Motor neuron (in vitro differentiated cells): ENCODE data around the gene ZBP1. TPM values are rescaled to one million over a fixed set of nuclear protein-coding genes. Genes with fewer than 3 reads are reported as not detected.
A peak's percentile ranks its signal among the peaks of the same experiment; 100 is the strongest.

Source experiments
- ATAC-seq, 8 experiments: fragments of 200-7000 bp; cut with Tn5 transposase; replicated peaks in 6 of 8; 2 replicates each; pipeline ENCODE4 v1.8.0; 2021; ENCODE audit warnings: mild to moderate bottlenecking in 8 of 8, moderate library complexity in 8 of 8
- H3K27ac ChIP-seq, 2 donors: fragments of 250-450 bp; sonication (Bioruptor Pico); 2 replicates each; pipeline ENCODE4 v1.9.0; 2021; ENCODE audit warnings: antibody characterized with exemption in 2 of 2, mild to moderate bottlenecking in 2 of 2, moderate library complexity in 1 of 2
- H3K4me1 ChIP-seq, 2 donors: fragments of 250-450 bp; sonication (Bioruptor Pico); replicated peaks in 1 of 2; 2 replicates each; pipeline ENCODE4 v1.6.1; 2021; ENCODE audit warnings: antibody characterized with exemption in 2 of 2, mild to moderate bottlenecking in 2 of 2, moderate library complexity in 1 of 2
- H3K4me3 ChIP-seq, 5 donors: fragments of 250-450 bp; sonication (Bioruptor Pico); 2 replicates each; pipeline ENCODE4 v1.9.0; 2021; ENCODE audit warnings: antibody characterized with exemption in 5 of 5, mild to moderate bottlenecking in 5 of 5, moderate library complexity in 4 of 5
- WGBS, 10 experiments: fragments of 450-650 bp; shearing (Covaris generic); methylation state at CpG; one replicate each; pipeline ENCODE4 v1.0.0; 2022; 5-methylcytosine and 5-hydroxymethylcytosine counted together
- in situ Hi-C, 9 experiments: fragments of 400-800 bp; cut with MboI; loops; one replicate each; pipeline ENCODE4 v1.15.0; 2021; ENCODE audit warnings: low sequenced_read_pairs in 9 of 9, low pct_unique_long_range_greater_than_20kb in 2 of 9; ENCODE audit not compliant: unreplicated experiment in 9 of 9
- total RNA-seq, 8 experiments: library from RNA; unstranded; fragments of 300-600 nt; gene quantifications; 2 replicates each; pipeline versions ENCODE4 v1.2.3 to v1.2.4, GENCODE V29; 2022

ZBP1 gene
- total RNA-seq, 8 experiments from 2014 or later: 0.09 to 1.00 (median 0.30) TPM; not detected in 2

DNA sequence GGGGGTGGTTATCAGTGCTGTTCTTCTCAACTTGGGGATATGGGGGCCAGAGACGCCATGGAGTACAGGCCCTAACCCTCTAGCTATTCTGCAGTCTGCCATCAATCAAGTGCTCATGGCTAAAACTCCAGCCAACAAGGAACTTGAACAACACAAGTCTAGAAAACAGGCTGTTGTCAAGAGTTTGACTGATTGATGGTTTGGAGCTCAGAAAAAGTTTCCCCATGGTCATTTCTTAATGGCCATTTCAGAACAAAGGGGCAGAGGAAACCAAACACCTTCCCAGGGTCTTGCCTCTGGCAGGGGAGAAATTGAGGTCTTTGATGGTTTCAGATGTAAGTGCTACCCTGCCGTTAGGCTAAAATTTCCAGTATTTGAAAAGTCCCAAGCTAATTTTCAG is 44.2 kb downstream of the ZBP1 start:
- WGBS, 10 experiments: 0 to 100% (median 48%) methylated on average over 1 to 2 of the region's 2 CpGs; no CpG with 5 or more reads in 2 of the 10 experiments
- Histone ChIP-seq H3K4me3 (no peak overlapping the region), H3K4me1 (peaks cover 67 to 72% of the 10 kb centered on the region in 2 donors), H3K27ac (no peak overlapping the region)
- in situ Hi-C loops: loop anchor here in 1 of 9 experiments (25.0 kb wide), 1 partner anchor 636 kb away; no protein-coding TSS in a partner anchor
- no peak for ATAC-seq

DNA sequence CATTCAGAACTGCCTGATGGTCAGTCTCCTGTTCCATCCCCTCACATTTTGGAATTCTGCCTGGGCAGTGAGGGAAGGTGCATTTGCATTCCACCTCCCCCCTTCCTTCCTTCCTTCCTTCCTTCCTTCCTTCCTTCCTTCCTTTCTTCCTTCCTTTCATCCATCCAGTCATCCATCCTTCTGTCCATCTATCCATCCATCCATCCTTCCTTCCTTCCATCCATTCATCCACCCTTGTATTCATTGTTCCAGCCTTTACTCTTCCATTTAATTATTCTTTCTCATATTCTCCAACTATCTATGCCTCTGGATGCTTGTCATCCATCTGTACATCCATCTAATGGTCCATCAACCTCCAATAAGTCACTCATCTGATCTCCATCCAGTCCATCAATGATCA is 45.3 kb downstream of the ZBP1 start:
- no peak for ATAC-seq

DNA sequence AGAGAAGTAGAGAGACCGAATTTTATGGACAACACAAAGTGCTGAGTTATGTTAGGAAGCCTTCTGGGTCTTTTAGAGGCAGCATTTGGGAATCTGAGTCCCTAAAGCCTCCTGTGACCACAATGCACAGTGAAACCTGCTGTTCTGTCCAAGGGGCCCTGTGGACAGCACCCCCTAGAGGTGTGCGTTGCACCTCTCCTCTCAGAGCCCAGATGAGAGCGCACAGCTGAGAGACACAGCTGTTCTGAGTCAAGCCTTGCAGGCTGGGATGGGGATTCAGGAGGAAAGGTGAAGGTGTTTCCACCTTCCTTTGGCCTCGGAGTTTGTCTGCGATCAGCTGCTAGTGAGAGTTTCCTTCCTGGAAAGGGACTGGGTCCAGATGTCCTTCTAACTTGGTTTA is 46.3 kb downstream of the ZBP1 start:
- Histone ChIP-seq H3K4me3 (no peak overlapping the region), H3K27ac (peak overlapping the region; percentile 19 to 34), H3K4me1 (peaks cover 56 to 64% of the 10 kb centered on the region in 2 donors)
- in situ Hi-C loops: no loop called here
- 0 to 80% (median 55%) methylated on average over 1 to 2 of the region's 5 CpGs; no CpG with 5 or more reads in 4 of the 10 experiments for WGBS, 10 experiments
- peak in 4 of 8 experiments; percentile 4 to 56 (median 33) for ATAC-seq

More for the DNA sequence above, 45.3 kb downstream of the ZBP1 start:
- Histone ChIP-seq H3K27ac (no peak overlapping the region), H3K4me1 (peaks cover 63 to 72% of the 10 kb centered on the region in 2 donors), H3K4me3 (no peak overlapping the region)
- in situ Hi-C loops: loop anchor here in 1 of 9 experiments (25.0 kb wide), 1 partner anchor 637 kb away; no protein-coding TSS in a partner anchor

DNA sequence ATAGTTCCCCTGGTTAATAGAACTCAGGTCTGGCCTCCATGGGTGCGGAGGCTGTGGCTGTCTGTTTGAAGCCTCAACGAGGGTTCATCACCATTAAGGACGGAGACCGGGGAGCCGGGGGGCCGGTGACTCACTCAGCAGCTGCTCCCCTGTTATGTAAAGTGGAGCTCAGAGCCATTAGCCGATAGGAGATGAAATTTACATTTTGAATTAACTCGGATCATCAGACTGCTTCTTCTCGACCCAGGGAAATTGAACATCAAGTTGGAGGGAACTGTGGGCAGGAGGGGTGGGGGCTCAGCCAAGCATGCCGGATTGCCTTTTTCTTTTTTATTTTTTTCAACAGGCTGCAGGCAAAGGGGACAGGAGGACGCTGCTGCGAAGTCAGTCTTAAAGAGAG is 47.0 kb downstream of the ZBP1 start:
- Histone ChIP-seq H3K27ac (peak overlapping the region; percentile 4 to 65), H3K4me3 (no peak overlapping the region), H3K4me1 (peaks cover 53 to 59% of the 10 kb centered on the region in 2 donors)
- in situ Hi-C loops: no loop called here
- ATAC-seq: peak in 5 of 8 experiments; percentile 77 to 91 (median 88)
- WGBS, 10 experiments: 1 to 40% (median 10%) methylated on average over 2 to 9 of the region's 12 CpGs; no CpG with 5 or more reads in 3 of the 10 experiments

DNA sequence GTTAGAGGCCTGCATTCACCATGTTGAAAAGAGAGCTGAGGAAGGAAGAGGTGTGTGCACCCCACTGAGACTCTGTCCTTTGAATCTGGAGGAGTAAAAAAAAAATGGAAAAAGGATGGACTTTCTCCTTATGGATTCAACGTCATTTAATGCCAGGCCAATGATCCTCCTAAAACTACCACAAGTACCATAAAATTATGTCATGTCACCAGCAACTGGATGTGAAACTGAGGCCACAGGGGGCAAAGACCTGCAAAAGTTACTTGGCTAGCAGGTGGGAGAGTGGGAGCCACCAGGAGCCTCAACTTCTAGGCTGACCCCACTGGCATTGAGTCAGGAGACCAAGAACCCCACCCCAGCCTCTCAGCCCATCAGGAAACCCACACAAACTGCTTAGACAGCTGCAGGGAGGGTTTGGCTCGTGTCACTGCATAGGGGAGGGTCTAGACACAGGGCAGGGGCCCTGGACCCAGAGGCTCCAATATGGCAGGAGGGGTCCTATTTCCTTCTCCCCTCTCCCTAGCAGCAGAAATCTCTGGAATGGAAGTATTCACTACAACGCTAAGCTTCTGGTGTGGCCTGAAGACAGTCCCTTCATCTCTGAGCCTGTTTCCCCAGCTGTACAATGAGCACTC is 48.3 kb downstream of the ZBP1 start:
- in situ Hi-C loops: no loop called here

DNA sequence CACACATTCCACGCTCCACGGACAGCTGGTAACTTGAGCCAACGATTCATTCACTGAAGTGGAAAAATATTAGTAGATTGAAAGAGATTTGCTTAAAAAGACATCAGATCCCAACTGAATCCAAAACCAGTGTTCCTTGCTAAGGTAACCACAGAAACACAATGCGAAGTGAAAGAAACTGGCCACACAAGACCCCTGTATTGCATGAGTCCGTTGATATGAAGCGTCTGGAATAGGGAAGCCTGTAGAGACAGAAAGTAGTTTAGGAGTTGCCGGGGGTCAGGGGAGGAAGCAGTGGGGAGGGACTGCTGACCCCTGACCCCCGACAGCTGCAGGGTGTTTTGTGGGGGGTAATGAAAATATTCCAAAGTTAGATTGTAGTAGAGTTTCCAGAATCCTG is 49.3 kb downstream of the ZBP1 start:
- peaks cover 43 to 47% of the 10 kb centered on the region in 2 donors for H3K4me1 ChIP-seq
- H3K4me3 ChIP-seq: no peak overlapping the region
- H3K27ac ChIP-seq: no peak overlapping the region
- ATAC-seq: no peak
- WGBS, 10 experiments: 20 to 85% (median 78%) methylated on average over 2 to 7 of the region's 8 CpGs; no CpG with 5 or more reads in 4 of the 10 experiments
- in situ Hi-C loops: no loop called here

More for the DNA sequence above, 48.3 kb downstream of the ZBP1 start:
- H3K4me3 ChIP-seq: no peak overlapping the region
- no peak overlapping the region for H3K27ac ChIP-seq
- ATAC-seq: no peak
- H3K4me1 ChIP-seq: peaks cover 53 to 55% of the 10 kb centered on the region in 2 donors
- WGBS, 10 experiments: 33 to 100% (median 100%) methylated on average over 1 to 2 of the region's 3 CpGs; no CpG with 5 or more reads in 3 of the 10 experiments

DNA sequence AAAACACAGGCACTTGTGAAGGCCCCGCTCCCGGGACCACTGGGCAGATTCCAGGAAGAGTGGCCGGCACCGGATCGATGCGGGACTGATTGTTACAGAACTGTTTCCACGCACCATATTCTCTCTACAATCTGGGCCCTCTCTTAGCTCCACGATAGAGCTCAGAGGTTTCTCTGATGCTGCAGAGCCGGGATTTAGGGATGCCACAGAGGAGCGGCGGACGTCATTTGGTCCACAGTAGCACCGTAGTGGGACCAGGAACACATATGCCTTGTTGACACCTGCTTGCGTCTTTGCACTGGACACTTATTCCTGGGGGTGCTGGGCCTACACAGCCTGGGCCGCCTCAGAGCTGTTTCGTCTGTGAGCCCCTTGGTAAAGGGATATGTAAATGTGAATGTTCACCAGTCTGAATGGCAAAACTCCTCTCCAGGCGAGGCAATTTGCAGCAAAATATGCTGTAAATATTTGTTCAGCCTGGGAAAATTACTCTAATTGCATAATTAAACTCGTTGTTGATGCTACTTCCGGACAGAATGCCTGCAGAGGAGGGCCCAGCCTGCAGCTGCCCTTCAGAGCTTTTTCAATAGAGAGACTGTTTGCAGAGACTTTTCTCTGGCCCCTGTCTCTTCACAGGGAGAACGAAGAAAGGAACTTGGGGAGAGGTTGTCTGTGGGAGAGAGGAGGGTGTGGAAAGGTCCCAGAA is 49.9 kb downstream of the ZBP1 start:
- in situ Hi-C loops: no loop called here
- ATAC-seq: peak in 2 of 8 experiments; percentile 18 to 44
- H3K4me3 ChIP-seq: no peak overlapping the region
- no peak overlapping the region for H3K27ac ChIP-seq
- 30 to 93% (median 67%) methylated on average over 1 to 13 of the region's 20 CpGs; no CpG with 5 or more reads in 1 of the 10 experiments for WGBS, 10 experiments
- peaks cover 38 to 41% of the 10 kb centered on the region in 2 donors for H3K4me1 ChIP-seq

DNA sequence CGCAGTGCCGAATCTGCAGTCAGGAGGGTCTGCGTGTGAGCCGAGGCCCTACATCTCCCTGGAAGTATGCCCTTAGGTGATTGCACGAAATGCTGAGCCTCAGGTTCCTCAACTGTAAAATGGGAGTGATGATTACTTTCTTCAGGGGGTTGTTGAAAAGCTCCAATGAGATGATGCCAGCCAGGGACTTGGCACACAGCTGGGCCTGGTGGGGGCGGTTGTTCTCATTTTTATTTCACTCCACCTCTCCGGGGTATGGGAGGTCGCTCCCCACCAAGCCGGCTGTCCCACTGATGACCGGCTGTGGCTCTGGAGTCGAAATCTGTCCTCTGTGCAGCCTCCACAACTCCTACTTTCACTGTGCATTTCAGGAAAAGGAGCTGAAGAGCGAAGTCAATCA is 51.3 kb downstream of the ZBP1 start:
- in situ Hi-C loops: no loop called here
- 50 to 94% (median 83%) methylated on average over 1 to 7 of the region's 12 CpGs; no CpG with 5 or more reads in 3 of the 10 experiments for WGBS, 10 experiments

DNA sequence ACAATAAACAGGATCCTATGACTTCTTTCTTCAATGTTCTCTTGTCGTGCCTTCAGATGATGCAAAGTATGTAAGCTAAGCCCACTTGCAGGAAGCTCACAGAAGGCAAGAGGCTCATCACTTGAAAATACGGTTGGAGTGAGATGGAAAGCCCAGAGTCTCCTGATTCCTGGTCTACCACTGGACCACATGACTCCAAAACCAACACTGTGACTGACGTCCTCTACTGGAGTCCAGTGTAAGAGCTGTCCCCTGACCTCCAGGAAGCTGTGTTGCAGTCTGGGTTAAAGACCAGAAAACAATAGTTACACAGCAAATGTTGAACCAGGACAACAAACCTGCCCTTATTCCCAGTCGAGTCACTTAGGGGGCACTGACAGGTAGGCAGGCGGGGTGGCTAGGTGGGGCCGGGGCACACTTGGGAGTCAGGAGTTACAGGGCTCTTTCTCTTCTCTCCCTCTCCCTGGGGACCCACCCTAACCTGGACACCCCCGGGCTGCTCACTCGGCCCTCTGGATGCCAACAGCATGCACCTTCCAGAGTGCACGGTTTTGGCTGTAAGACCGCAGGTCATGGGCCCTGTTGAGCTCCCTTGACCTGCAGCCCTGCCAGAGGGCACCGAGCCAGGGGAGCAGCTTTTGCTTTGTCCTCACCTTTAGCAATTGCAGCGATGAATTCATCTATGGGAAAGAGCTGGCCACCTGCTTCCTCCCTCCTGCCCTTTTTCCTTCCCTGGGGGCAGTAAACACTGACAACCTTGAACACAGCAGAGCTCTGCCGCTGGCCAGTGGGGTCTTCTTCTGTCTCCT is 51.9 kb downstream of the ZBP1 start:
- Histone ChIP-seq H3K4me3 (no peak overlapping the region), H3K27ac (no peak overlapping the region), H3K4me1 (peaks cover 18 to 21% of the 10 kb centered on the region in 2 donors)
- in situ Hi-C loops: no loop called here
- ATAC-seq: no peak
- 27 to 100% (median 42%) methylated on average over 1 to 4 of the region's 13 CpGs; no CpG with 5 or more reads in 1 of the 10 experiments for WGBS, 10 experiments

More for the DNA sequence above, 51.3 kb downstream of the ZBP1 start:
- H3K27ac ChIP-seq: no peak overlapping the region
- ATAC-seq: no peak
- no peak overlapping the region for H3K4me3 ChIP-seq
- H3K4me1 ChIP-seq: peaks cover 25 to 27% of the 10 kb centered on the region in 2 donors

DNA sequence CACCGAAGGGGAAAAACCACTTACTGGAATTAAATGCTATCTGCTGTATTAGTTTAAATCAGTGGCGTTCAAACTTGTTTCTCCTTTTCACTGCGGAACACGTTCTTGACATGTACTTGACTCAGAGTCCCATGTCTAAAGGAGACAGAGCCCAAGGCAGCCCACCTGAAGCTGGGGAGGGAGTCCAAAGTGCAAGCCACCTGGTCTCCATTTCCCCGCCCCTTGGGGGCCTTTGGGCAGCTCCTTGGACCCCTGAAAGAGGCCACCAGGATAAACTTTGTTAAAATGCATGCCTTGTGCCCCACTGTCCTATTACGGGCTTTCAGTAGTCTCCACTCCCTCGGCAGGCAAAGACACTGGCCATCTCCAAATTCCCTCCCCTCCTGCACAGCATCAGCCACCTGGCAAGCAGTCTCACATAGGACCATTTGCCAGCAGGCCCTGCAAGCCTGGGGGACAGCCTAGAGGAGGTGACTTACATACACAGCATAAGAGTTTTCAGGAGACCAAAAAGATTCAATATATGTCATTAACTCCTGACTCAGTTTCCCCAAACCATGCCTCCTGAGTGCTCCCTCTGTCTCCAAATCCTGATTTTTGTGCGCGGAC is 52.7 kb downstream of the ZBP1 start:
- in situ Hi-C loops: no loop called here
- ATAC-seq: no peak
- Histone ChIP-seq H3K4me3 (no peak overlapping the region), H3K27ac (no peak overlapping the region), H3K4me1 (peaks cover 11 to 14% of the 10 kb centered on the region in 2 donors)
- 0 to 100% (median 77%) methylated on average over 1 to 7 of the region's 9 CpGs; no CpG with 5 or more reads in 2 of the 10 experiments for WGBS, 10 experiments

DNA sequence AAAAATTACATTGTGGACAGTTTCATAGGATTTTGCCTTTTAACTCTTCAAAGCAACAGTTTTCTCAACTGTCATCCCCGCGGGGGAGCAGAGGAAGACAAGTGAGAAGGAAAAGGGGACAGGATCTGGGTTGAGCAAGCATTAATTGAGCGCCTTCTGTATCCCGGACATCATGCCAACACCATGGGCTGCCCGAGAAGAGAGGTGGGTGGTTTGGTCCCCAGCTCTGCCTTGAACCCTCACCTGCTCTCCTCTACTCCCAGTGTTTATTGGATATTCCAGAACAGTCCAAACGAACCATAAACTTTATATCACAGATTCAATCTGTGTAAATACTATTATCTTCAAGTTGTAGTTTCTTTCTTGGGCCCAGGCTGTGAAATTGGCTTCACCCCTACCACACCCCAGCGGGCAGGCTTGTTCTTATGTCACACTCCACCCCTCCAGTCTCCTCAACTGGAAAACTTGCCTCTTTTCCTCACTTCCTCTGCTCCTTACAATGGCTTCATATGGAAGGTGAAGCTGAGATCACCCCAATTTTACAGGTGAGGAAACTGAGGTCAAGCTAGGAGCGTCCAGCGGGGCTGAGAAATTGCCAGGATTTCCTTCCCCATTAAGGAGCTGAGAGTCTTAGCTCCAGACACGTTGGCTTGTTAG is 53.3 kb downstream of the ZBP1 start:
- whole genome bisulfite sequencing, 10 experiments: 20 to 90% (median 57%) methylated on average over 1 to 7 of the region's 10 CpGs; no CpG with 5 or more reads in 1 of the 10 experiments
- H3K4me1 ChIP-seq: peaks cover 9 to 12% of the 10 kb centered on the region in 2 donors
- in situ Hi-C loops: no loop called here
- no peak overlapping the region for H3K4me3 ChIP-seq
- no peak for ATAC-seq
- H3K27ac ChIP-seq: no peak overlapping the region

DNA sequence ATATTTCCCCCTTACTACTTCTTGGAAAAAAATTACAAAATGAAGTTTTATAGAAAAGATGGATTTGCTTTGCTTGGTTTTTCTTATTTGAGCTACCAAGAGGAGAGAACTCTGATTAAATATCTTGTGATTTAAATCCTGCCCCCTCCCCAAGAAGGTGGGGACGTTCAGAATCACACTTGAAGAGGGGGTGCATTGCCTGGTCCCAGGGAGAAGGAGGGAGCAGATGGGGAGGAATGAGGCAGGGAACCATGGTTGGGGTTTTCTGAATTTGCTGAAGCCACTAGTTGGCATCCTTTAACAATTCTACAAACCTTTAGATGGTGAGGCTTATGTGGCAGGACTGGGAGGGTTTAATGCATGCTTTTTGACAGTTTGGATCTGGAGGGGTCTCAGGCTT is 53.8 kb downstream of the ZBP1 start:
- no peak overlapping the region for H3K27ac ChIP-seq
- no peak overlapping the region for H3K4me3 ChIP-seq
- in situ Hi-C loops: no loop called here
- no peak for ATAC-seq
- H3K4me1 ChIP-seq: peaks cover 9 to 12% of the 10 kb centered on the region in 2 donors
- 0 to 25% (median 17%) methylated on average over 1 of the region's 1 CpG; no CpG with 5 or more reads in 5 of the 10 experiments for WGBS, 10 experiments
